ENCODE measurements around the gene MRM3.
"Not testable (repeated sequence)": the region's sequence is repeated elsewhere in the genome, so short reads cannot be mapped to it uniquely, and the experiment has no call there.

The MRM3 gene

GRCh38 chr17:796609-797008 is 14.5 kb downstream of the MRM3 start:
- DNase-seq (ENCODE audit: low read depth), result no peak

GRCh38 chr17:797236-797840 is 15.2 kb downstream of the MRM3 start:
- no peak for DNase-seq (ENCODE audit: low read depth)

- DNase-seq (ENCODE audit: low read depth), result no peak
These were observed 16.1 kb downstream of the MRM3 start for GRCh38 chr17:798246-798645.

GRCh38 chr17:799261-799660 is 17.1 kb downstream of the MRM3 start:
- no peak for DNase-seq (ENCODE audit: low read depth)

- DNase-seq (ENCODE audit: low read depth), result no peak
These were observed 18.5 kb downstream of the MRM3 start for GRCh38 chr17:800446-801242.

GRCh38 chr17:801660-802059 is 19.5 kb downstream of the MRM3 start:
- DNase-seq (ENCODE audit: low read depth), result no peak

- no peak for DNase-seq (ENCODE audit: low read depth)
These were observed 20.3 kb downstream of the MRM3 start for GRCh38 chr17:802481-802880.

GRCh38 chr17:802901-803881 is 21.0 kb downstream of the MRM3 start:
- DNase-seq (ENCODE audit: low read depth), result no peak

GRCh38 chr17:804541-805435 is 22.6 kb downstream of the MRM3 start:
- no peak for DNase-seq (ENCODE audit: low read depth)

- DNase-seq (ENCODE audit: low read depth), result not testable (repeated sequence)
These were observed 23.7 kb downstream of the MRM3 start for GRCh38 chr17:805886-806285.

GRCh38 chr17:806346-806745 is 24.2 kb downstream of the MRM3 start:
- no peak for DNase-seq (ENCODE audit: low read depth)

GRCh38 chr17:806781-807522 is 24.8 kb downstream of the MRM3 start:
- DNase-seq (ENCODE audit: low read depth), result no peak

GRCh38 chr17:807523-808294 is 25.6 kb downstream of the MRM3 start:
- no peak for DNase-seq (ENCODE audit: low read depth)

- no peak for DNase-seq (ENCODE audit: low read depth)
These were observed 29.1 kb downstream of the MRM3 start for GRCh38 chr17:811051-811784.

GRCh38 chr17:812638-813204 is 30.6 kb downstream of the MRM3 start:
- DNase-seq (ENCODE audit: low read depth), result no peak

- no peak for DNase-seq (ENCODE audit: low read depth)
These were observed 32.2 kb downstream of the MRM3 start for GRCh38 chr17:814371-814770.

GRCh38 chr17:819251-819650 is 37.1 kb downstream of the MRM3 start:
- no peak for DNase-seq (ENCODE audit: low read depth)

GRCh38 chr17:823501-823902 is 41.3 kb downstream of the MRM3 start:
- DNase-seq (ENCODE audit: low read depth), result no peak

GRCh38 chr17:824378-824777 is 42.2 kb downstream of the MRM3 start:
- DNase-seq (ENCODE audit: low read depth), result no peak
